ENCODE data around the gene SLC8A3. TPM values are rescaled to one million over a fixed set of nuclear protein-coding genes. Genes with fewer than 3 reads are reported as not detected.

Gene SLC8A3
- polyA plus RNA-seq, 4 donors, result 0.30 to 0.55 (median 0.45) TPM

DNA sequence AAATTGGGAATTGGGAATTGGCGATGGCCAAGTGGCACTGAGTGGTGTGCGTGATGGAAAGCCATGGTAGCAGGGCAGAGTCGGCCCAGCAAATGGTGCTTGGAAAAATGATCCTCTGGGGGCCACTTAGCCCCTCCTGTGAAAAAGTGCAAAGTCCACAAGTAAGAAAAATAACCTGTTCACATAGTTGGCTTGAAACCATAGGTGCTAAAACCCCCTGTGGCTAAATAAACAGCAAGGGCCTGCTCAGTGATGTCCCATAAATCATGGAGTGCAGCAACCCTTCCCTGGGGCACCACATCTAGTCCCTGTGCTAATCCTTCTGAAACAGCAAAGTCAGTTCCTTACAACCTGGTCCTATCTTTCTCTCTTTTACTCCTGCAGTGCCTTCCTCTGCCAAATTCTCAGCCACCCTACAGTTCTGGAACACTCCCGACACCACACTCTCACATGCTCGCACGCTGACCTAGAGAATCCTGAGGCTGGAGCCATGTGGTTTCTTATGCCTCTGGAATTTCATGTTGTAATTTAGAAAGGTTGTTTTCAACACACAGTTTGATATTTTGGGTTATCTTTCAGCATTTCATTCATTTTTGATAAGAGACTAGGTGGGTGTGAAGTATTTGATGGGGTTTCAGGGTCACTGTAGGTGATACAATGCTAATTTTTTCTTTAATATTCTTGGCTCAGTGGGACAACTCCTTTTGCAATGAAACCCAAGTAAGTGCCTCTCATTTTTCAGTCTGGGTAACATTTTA is 186.0 kb downstream of the SLC8A3 start:
- no peak for DNase-seq (ENCODE audit: low read depth in 4 of 4, low spot score in 3 of 4)

DNA sequence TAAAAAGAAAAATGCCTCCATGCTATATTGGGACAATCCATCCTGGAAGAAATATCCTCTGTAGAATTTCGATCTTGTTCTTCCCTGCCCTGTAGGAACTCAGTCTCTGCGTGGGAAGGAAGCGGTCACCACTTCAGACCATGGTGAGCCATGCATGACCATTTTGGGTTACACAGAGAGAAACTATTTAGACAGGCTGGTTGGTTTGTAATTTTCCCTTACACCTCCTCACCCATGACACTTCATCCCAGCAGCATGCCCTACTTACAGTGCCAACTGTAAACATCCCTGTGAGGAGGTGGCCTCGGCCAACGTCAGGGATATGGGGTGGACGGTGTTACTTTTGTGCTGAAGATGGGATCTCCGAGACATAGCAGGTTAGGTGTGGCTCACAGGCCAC is 188.2 kb downstream of the SLC8A3 start:
- DNase-seq (ENCODE audit: low read depth in 4 of 4, low spot score in 3 of 4), result no peak

DNA sequence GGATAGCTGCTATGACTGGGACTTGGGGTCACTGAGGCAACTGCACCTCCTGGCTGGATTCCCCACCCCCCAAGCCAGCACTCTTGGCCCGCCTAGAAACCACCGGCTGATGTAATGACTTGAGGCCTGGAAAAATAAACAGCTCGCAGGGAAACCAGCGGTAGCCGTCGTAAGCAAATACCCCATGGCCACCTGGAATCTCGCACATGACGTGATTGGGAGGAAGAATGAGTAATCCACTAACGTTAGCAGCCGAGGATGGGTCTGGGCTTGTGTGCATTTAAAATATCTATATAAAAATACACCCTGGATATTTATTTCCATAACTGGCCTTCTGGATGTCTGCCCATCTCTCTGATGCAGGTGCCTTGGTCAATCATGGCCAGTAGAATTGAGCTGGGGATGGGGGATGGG is 189.5 kb downstream of the SLC8A3 start:
- no peak for DNase-seq (ENCODE audit: low read depth in 4 of 4, low spot score in 3 of 4)

- DNase-seq (ENCODE audit: low read depth in 4 of 4, low spot score in 3 of 4), result no peak
These were observed 190.9 kb downstream of the SLC8A3 start for GRCh38 chr14:69997849-69998248.

DNA sequence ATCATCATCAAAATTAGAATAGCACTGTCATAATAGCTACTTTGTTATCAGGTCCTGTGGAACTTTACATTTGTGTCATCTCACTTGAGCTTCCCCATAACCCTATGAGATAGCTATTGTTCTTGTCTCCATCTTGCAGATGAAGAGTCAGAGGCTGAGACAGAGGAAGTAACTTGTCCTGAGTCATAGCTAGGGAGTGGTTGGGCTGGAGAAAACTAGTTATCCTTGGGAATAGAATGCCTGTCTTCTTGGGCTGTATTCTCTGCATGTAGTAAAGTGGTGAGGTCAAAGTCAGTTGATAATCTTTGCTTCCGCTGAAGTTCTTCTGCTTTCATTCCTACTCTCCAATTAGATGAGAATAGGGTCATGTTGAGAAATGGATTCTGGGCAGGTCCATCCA is 192.5 kb downstream of the SLC8A3 start:
- DNase-seq (ENCODE audit: low read depth in 4 of 4, low spot score in 3 of 4), result no peak

Other genes with a start within 250 kb of the SLC8A3 start
- gene COX16, start 170.7 kb upstream of the SLC8A3 start, polyA plus RNA-seq (ENCODE audit: insufficient read length in 4 of 4), result 100 to 1,000 TPM in 1 of 4 donors, 10 to 100 TPM in 3; 63.1 to 112 (median 73.5) TPM
- gene SYNJ2BP, start 228.1 kb upstream of the SLC8A3 start, polyA plus RNA-seq (ENCODE audit: insufficient read length in 4 of 4), result 10 to 100 TPM; 25.2 to 44.2 (median 42.3) TPM